Kidney (tissue), 14 donors: Measurements from ENCODE around the gene CRYZ. TPM values are rescaled to one million over a fixed set of nuclear protein-coding genes. Genes with fewer than 3 reads are reported as not detected.
A peak's percentile ranks its signal among the peaks of the same experiment; 100 is the strongest.

Experiments used
- DNase-seq, 5 donors: peaks; one replicate each; pipeline ENCODE4 v3.0.0-alpha.2; 2013 to 2020
- FAIRE-seq: peaks from 2 replicates; lab custom pipeline; 2012; peaks lifted over from hg19 to GRCh38; lab: Jason Lieb, UNC
- H3K27ac ChIP-seq, 2 donors: one replicate each; pipeline ENCODE4 v1.7.0; 2013; ENCODE audit warnings: low read depth in 2 of 2, low read length in 2 of 2, inconsistent platforms in 1 of 2
- H3K27me3 ChIP-seq: one replicate; pipeline ENCODE4 v1.7.1; 2013; ENCODE audit warnings: low read length, inconsistent platforms; ENCODE audit not compliant: control insufficient read depth, insufficient read depth
- H3K36me3 ChIP-seq, 3 donors: one replicate each; pipeline versions ENCODE4 v1.7.0 to v1.7.1; 2013; ENCODE audit warnings: low read length in 3 of 3, control low read depth in 1 of 3, inconsistent platforms in 1 of 3; ENCODE audit not compliant: insufficient read depth in 3 of 3, control insufficient read depth in 2 of 3
- H3K4me1 ChIP-seq, 3 donors: one replicate each; pipeline versions ENCODE4 v1.7.0 to v1.7.1; 2013; ENCODE audit warnings: low read length in 3 of 3, inconsistent platforms in 1 of 3, low read depth in 1 of 3; ENCODE audit not compliant: control insufficient read depth in 2 of 3, insufficient read depth in 2 of 3
- H3K4me3 ChIP-seq, 3 donors: one replicate each; pipeline versions ENCODE4 v1.7.0 to v1.8.1; 2013; ENCODE audit warnings: low read length in 3 of 3, control low read depth in 1 of 3, inconsistent platforms in 1 of 3
- H3K9ac ChIP-seq, 3 donors: one replicate each; pipeline versions ENCODE4 v1.7.0 to v1.7.1; 2013; ENCODE audit warnings: low read length in 3 of 3, control low read depth in 1 of 3, inconsistent platforms in 1 of 3
- H3K9me3 ChIP-seq, 3 donors: one replicate each; pipeline versions ENCODE4 v1.7.0 to v1.7.1; 2013; ENCODE audit warnings: low read length in 3 of 3, control low read depth in 1 of 3, inconsistent platforms in 1 of 3; ENCODE audit not compliant: control insufficient read depth in 2 of 3, insufficient read depth in 1 of 3
- CTCF ChIP-seq: IDR thresholded peaks from 3 replicates; pipeline ENCODE4 v1.5.1; 2012; ENCODE audit warnings: mild to moderate bottlenecking, moderate library complexity, borderline replicate concordance; ENCODE audit not compliant: insufficient read depth; ENCODE audit errors: extremely low read depth
- intact Hi-C: fragments of 100-400 bp; cut with DNase I; formaldehyde crosslinking; loops from one replicate; pipeline ENCODE4 v1.11.1; 2022
- polyA plus RNA-seq: library from polyadenylated mRNA; stranded (reverse); fragments of 350-450 nt; fragmentation: Illumina TruSeq; extraction: RNeasy Lipid Tissue Mini Kit (QIAGEN cat#74804); gene quantifications from one replicate; pipeline ENCODE4 v1.2.3, GENCODE V29; 2014; ENCODE audit warnings: low read depth, low replicate concordance; ENCODE audit not compliant: insufficient read depth
- total RNA-seq: library from RNA; stranded (reverse); fragmentation: NEBNext Ultra II Directional; extraction: Animal tissue kit (Norgen Biotek cat#: 25700); gene quantifications from one replicate; pipeline ENCODE4 v1.2.1, GENCODE V29; 2021
- donor health status: control.
- donor health status: control.
- donor health status: control.
- donor health status: control.
- donor health status: control.
- donor health status: DM: yes; HTN: yes; CAD: no.
- donor health status: Normal renal cell carcinoma (clear cell type).

CRYZ gene
- total and polyA plus RNA-seq, 2 donors from 2014 or later, result 160 to 207 TPM

DNA sequence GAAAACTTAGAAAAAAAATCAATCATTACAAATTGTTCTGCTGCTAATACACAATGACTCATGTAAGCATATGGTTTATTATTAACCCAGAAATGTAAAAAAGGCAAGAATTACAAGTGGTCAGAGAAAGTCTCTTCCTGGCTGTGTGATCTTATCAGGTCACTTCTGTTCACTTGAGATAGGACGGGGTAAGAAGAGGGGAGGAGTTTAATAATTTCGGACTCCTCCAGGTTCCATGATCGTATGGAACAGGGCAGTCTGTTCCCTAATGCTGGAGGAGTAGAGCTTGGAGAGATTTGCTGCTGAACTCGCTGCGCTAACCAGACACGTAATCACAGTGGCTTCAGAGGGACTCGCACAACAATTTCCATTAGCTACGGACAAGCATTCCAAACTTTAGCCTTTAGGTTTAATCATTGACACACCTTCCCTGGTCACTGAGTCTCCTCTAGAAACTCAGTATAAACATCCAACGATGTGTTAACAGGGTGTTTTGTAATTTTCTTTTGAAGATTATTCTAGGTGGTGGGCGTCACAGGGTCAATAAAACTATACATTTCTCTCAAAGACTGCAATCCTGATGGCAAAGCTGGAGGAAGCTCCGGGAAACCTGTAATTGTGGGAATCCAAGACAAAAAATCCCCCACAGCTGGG is 1.3 kb downstream of the CRYZ start:
- Histone ChIP-seq H3K27ac (peak overlapping the region; percentile 88 to 95), H3K4me1 (peaks cover 6 to 9% (median 7%) of the 10 kb centered on the region in 3 donors), H3K36me3 (no peaks in the 10 kb centered on the region), H3K27me3 (no peaks in the 10 kb centered on the region), H3K9me3 (no peaks in the 10 kb centered on the region), H3K9ac (peak overlapping the region; percentile 22 to 79 (median 41)), H3K4me3 (peak overlapping the region; percentile 56 to 88 (median 73))
- DNase-seq (peak in 4 of 5 donors; percentile 53 to 88 (median 74)), FAIRE-seq (peak; percentile 38)
- TF ChIP-seq CTCF, result no peak
- intact Hi-C loops, result no loop called here

- DNase-seq (no peak), FAIRE-seq (no peak)
- Histone ChIP-seq H3K27me3 (no peaks in the 10 kb centered on the region), H3K4me1 (peaks cover 6 to 9% (median 7%) of the 10 kb centered on the region in 3 donors), H3K9ac (no peak overlapping the region), H3K9me3 (no peaks in the 10 kb centered on the region), H3K36me3 (peaks cover 0 to 5% (median 0%) of the 10 kb centered on the region in 3 donors), H3K4me3 (peak overlapping the region in 2 of 3 donors; percentile 73 to 88), H3K27ac (peak overlapping the region in 1 of 2 donors; percentile 52)
- no peak for TF ChIP-seq CTCF
- intact Hi-C loops, result no loop called here
Measured at GRCh38 chr1:74729741-74730478, 2.9 kb downstream of the CRYZ start.

- intact Hi-C loops, result no loop called here
- peaks cover 0 to 3% (median 0%) of the 10 kb centered on the region in 3 donors for H3K4me1 ChIP-seq
- H3K9me3 ChIP-seq, result no peaks in the 10 kb centered on the region
Measured at GRCh38 chr1:74728736-74729135, 4.1 kb downstream of the CRYZ start.

More at GRCh38 chr1:74728736-74729135, 4.1 kb downstream of the CRYZ start:
- DNase-seq, result no peak
- Histone ChIP-seq H3K27me3 (no peaks in the 10 kb centered on the region), H3K27ac (no peak overlapping the region), H3K36me3 (peaks cover 0 to 17% (median under 1%) of the 10 kb centered on the region in 3 donors), H3K4me3 (peak overlapping the region in 1 of 3 donors; percentile 37), H3K9ac (no peak overlapping the region)
- FAIRE-seq, result no peak
- TF ChIP-seq CTCF, result no peak
